Gastroesophageal sphincter (tissue), 4 donors: ENCODE results near the gene DNM3. TPM values are rescaled to one million over a fixed set of nuclear protein-coding genes. Genes with fewer than 3 reads are reported as not detected.

Experiments
- ATAC-seq: fragments of 150-250 bp; one replicate; pipeline ENCODE4 v1.9.1; 2016; ENCODE audit warnings: mild to moderate bottlenecking, moderate library complexity
- H3K27ac ChIP-seq, 4 donors: fragments of 200-600 bp; sonication (generic) in 3 of 4; 1 replicate in 3 of 4; 2 replicates in 1 of 4; pipeline ENCODE4 v1.5.1; 2016 to 2019
- H3K27me3 ChIP-seq: fragments of 200-600 bp; sonication (generic); one replicate; pipeline ENCODE4 v1.5.1; 2019
- H3K36me3 ChIP-seq, 2 donors: fragments of 200-600 bp; sonication (generic); one replicate each; pipeline ENCODE4 v1.5.1; 2019; ENCODE audit warnings: control low read depth in 1 of 2
- H3K4me1 ChIP-seq, 3 donors: fragments of 200-600 bp; sonication (generic); 1 replicate in 2 of 3; 2 replicates in 1 of 3; pipeline ENCODE4 v1.5.1; 2016 to 2019; ENCODE audit warnings: control low read depth in 2 of 3
- H3K4me3 ChIP-seq, 2 donors: fragments of 200-600 bp; sonication (generic); one replicate each; pipeline ENCODE4 v1.5.1; 2019; ENCODE audit warnings: mild to moderate bottlenecking in 1 of 2, moderate library complexity in 1 of 2
- H3K9me3 ChIP-seq, 3 donors: fragments of 200-600 bp; sonication (generic); one replicate each; pipeline ENCODE4 v1.5.1; 2017 to 2019; ENCODE audit warnings: control low read depth in 2 of 3
- CTCF ChIP-seq, 4 experiments: fragments of 200-600 bp in 2 of 4; fragments of 450-650 bp in 2 of 4; sonication (generic) in 1 of 4; IDR thresholded peaks; one replicate each; pipeline ENCODE4 v1.5.1; 2017 to 2019; ENCODE audit warnings: antibody characterized with exemption in 4 of 4, mild to moderate bottlenecking in 2 of 4, moderate library complexity in 2 of 4
- EP300 ChIP-seq: sonication (generic); formaldehyde crosslinking; IDR thresholded peaks from one replicate; pipeline ENCODE4 v1.6.1; 2017; ENCODE audit warnings: antibody characterized with exemption, mild to moderate bottlenecking
- POLR2A ChIP-seq, 2 donors: fragments of 450-650 bp; IDR thresholded peaks; one replicate each; pipeline ENCODE4 v1.6.1; 2017; ENCODE audit warnings: antibody characterized with exemption in 2 of 2, mild to moderate bottlenecking in 2 of 2, moderate library complexity in 1 of 2
- POLR2AphosphoS5 ChIP-seq: sonication (generic); formaldehyde crosslinking; IDR thresholded peaks from one replicate; pipeline ENCODE4 v1.6.1; 2017; ENCODE audit warnings: antibody characterized with exemption
- WGBS, 2 donors: methylation state at CpG; one replicate each; pipeline ENCODE4 v1.1.5; 2018; ENCODE audit warnings: low coverage in 1 of 2; 5-methylcytosine and 5-hydroxymethylcytosine counted together
- total RNA-seq, 4 donors: library from RNA; depleted of rRNA; stranded (reverse); fragments of >200 nt; gene quantifications; one replicate each; pipeline ENCODE4 v1.1.0, GENCODE V29; 2016

The DNM3 gene
- total RNA-seq, 4 donors from 2014 or later = 1.9 to 5.0 (median 3.9) TPM

DNA sequence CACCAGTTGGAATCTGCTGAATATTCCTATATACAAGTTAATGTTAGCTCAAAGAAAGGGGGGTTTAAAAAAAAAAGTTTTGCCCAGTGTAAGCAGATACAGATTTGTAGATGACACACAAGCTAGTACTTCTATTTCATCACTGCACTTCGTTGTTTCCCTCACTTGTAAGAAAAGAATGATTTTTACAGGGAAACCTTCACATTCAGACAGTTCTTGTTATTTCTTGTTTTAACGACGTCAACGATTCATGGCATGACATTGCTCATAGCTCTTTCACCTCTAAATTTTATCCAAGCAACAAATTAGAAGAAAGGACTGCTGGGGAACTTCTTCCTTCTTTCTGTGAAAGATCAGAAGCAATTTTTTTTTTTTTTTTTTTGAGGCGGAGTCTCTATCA, 553.5 kb downstream of the DNM3 start:
- no peaks in the 10 kb centered on the region for H3K27me3 ChIP-seq

GRCh38 chr1:172395576-172395975, 554.3 kb downstream of the DNM3 start:
- Histone ChIP-seq H3K27ac (peak overlapping the region in 3 of 4 donors; percentile 80 to 85 (median 84)), H3K4me1 (peaks cover 6 to 77% (median 23%) of the 10 kb centered on the region in 3 donors), H3K36me3 (no peaks in the 10 kb centered on the region), H3K27me3 (no peaks in the 10 kb centered on the region), H3K4me3 (no peak overlapping the region), H3K9me3 (no peaks in the 10 kb centered on the region)
- TF ChIP-seq EP300 = no peak
- no peak for TF ChIP-seq POLR2A (IDR thresholded peaks at IDR 0.05)
- no peak for TF ChIP-seq POLR2AphosphoS5
- TF ChIP-seq CTCF (IDR thresholded peaks at IDR 0.05) = no peak
- 70 to 83% methylated on average over 3 of the region's 3 CpGs for WGBS, 2 donors
- ATAC-seq = no peak

More for the DNA sequence above, 553.5 kb downstream of the DNM3 start:
- WGBS, 2 donors = 61 to 84% methylated on average over 5 of the region's 5 CpGs
- Histone ChIP-seq H3K4me3 (no peak overlapping the region), H3K36me3 (no peaks in the 10 kb centered on the region), H3K27ac (peak overlapping the region in 3 of 4 donors; percentile 50 to 85 (median 70)), H3K4me1 (peaks cover 6 to 75% (median 23%) of the 10 kb centered on the region in 3 donors), H3K9me3 (no peaks in the 10 kb centered on the region)
- TF ChIP-seq EP300 = no peak
- no peak for TF ChIP-seq POLR2A (IDR thresholded peaks at IDR 0.05)
- no peak for TF ChIP-seq CTCF (IDR thresholded peaks at IDR 0.05)
- TF ChIP-seq POLR2AphosphoS5 = no peak
- no peak for ATAC-seq

DNA sequence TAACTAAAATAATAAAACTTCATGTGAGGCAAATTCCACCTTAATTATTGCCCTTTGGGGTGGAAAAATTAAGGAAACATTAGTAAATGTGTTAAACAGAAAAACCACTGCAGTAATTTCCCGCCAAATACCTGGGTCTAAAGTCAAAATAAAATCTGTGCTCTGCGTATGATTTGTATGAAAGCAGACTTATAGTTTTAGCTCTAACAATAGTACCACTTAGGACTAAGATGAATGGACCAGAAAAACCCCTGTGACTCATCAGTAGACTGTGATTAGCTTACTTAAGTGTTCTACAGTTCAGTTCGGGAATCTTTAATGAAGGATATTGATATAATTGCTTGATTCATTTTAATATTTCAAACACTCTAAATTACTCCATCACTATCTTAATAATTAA, 555.9 kb downstream of the DNM3 start:
- no peak for ATAC-seq
- Histone ChIP-seq H3K27me3 (no peaks in the 10 kb centered on the region), H3K27ac (peak overlapping the region; percentile 80 to 96 (median 84)), H3K36me3 (no peaks in the 10 kb centered on the region), H3K4me3 (no peak overlapping the region), H3K4me1 (peaks cover 6 to 70% (median 23%) of the 10 kb centered on the region in 3 donors), H3K9me3 (no peaks in the 10 kb centered on the region)
- WGBS, 2 donors = 30 to 31% methylated on average over 3 of the region's 3 CpGs
- TF ChIP-seq CTCF (IDR thresholded peaks at IDR 0.05) = no peak
- no peak for TF ChIP-seq EP300
- TF ChIP-seq POLR2AphosphoS5 = peak; percentile 7

DNA sequence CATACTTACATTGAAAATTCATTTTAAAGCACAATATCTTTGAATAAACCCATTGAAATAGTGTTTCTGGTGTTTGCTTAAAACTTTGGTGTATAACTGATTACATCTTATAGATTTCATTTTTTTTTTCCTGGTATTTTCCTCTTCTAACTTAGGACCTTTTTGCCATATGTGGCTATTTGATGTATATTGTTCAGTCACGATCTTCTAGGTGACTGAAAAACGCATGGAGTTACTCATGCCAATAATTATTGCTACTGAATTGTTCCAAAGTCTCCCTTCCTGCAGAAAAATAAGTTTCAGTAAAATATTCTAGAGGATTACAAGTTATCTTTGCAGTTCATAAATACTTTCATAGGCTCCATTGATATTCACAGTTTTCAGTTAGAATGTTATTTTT, 556.3 kb downstream of the DNM3 start:
- Histone ChIP-seq H3K4me3 (no peak overlapping the region), H3K9me3 (no peaks in the 10 kb centered on the region), H3K4me1 (peaks cover 6 to 70% (median 23%) of the 10 kb centered on the region in 3 donors), H3K36me3 (no peaks in the 10 kb centered on the region), H3K27me3 (no peaks in the 10 kb centered on the region), H3K27ac (peak overlapping the region; percentile 80 to 96 (median 84))
- ATAC-seq = no peak
- 27 to 50% methylated on average over 2 of the region's 2 CpGs for WGBS, 2 donors
- TF ChIP-seq POLR2AphosphoS5 = no peak
- TF ChIP-seq CTCF (IDR thresholded peaks at IDR 0.05) = no peak
- TF ChIP-seq EP300 = no peak
- no peak for TF ChIP-seq POLR2A (IDR thresholded peaks at IDR 0.05)

DNA sequence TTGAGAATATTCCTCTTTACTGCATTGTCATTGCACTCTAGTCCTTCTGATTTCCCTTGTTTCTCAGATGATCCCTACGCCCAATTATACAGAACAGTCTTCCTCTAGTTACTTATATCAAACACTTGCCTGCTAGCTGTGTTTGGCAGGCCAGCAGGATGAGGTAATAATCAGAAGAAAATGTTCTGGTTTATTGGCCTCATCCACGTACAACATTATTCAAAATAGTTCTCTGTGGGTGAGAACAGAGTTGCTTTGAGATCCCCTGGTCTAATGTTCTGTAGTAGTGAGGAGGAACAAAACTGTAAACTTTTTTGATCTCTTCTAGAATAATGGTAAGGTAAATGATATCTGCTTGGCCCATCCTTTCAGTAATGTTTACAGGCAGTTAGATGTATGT, 556.9 kb downstream of the DNM3 start:
- H3K27me3 ChIP-seq = no peaks in the 10 kb centered on the region
- no peak overlapping the region for H3K4me3 ChIP-seq
- WGBS, 2 donors = 21 to 22% methylated on average over 2 of the region's 2 CpGs
- ATAC-seq = peak; percentile 34
- H3K36me3 ChIP-seq = no peaks in the 10 kb centered on the region
- H3K9me3 ChIP-seq = no peaks in the 10 kb centered on the region
- TF ChIP-seq EP300 (no peak), CTCF (IDR thresholded peaks at IDR 0.05) (no peak), POLR2AphosphoS5 (no peak), POLR2A (IDR thresholded peaks at IDR 0.05) (no peak)
- H3K4me1 ChIP-seq = peaks cover 6 to 69% (median 23%) of the 10 kb centered on the region in 3 donors
- peak overlapping the region; percentile 80 to 96 (median 84) for H3K27ac ChIP-seq
